ENCODE data around the gene CFAP97D2. TPM values are rescaled to one million over a fixed set of nuclear protein-coding genes. Genes with fewer than 3 reads are reported as not detected.
"Not testable (repeated sequence)": the region's sequence is repeated elsewhere in the genome, so short reads cannot be mapped to it uniquely, and the experiment has no call there.

The CFAP97D2 gene
- total RNA-seq, 1 experiment from 2014 or later = not detected

DNA sequence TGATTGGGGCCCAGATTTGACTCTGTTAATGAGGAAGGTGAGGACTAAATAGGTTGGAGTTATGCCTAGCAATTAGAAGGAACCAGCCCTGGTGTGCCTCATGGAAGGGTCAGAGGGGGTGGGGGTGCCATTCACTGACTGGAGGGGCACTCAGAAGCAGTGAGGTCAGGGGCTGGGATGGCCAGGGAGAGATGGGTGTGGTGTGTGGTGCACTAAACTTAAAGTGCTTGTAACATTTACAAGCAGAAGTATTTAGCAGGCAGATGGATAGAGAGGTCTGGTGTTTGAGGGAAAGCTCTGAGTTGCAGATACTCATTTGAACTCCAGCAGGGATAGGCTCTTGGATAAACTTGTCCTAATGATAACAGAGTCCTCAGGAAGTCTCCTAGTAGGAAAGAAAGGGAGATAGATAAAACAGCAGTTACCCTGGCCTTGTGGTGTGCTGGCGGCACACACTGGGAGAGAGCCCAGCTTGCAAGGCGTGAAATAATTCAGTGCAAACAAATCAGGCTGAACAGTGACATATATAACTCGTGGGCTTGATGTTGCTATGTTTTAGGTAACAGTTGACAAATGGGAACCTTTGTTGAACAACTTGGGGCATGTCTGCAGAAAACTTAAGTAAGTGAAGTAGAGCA, 82.4 kb downstream of the CFAP97D2 start:
- peaks cover 81% of the 10 kb centered on the region for H3K36me3 ChIP-seq

DNA sequence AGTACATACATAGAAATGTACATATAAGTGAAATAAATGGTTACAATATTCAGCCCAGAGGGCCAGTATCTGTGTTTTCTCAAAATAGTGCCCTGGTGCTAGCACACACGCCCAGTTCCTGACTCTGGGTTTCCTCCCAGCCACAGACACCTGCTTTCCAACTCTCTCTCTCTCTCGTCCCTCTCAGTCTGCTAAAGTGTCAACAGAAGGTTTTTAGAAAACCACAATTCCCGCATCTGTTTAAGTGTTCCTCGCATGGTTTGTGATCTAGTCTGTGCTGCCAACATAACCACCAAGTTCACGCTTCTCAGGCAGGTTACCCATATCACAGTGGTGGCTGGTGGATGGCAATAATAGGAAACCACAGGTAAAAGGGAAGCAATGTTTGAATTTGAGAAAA, 84.5 kb downstream of the CFAP97D2 start:
- Histone ChIP-seq H3K27me3 (no peaks in the 10 kb centered on the region), H3K4me3 (no peak overlapping the region), H3K9me3 (no peaks in the 10 kb centered on the region), H3K36me3 (peaks cover 81% of the 10 kb centered on the region)
- DNase-seq = no peak

More for the DNA sequence above, 82.4 kb downstream of the CFAP97D2 start:
- Histone ChIP-seq H3K27me3 (no peaks in the 10 kb centered on the region), H3K4me3 (no peak overlapping the region), H3K9me3 (no peaks in the 10 kb centered on the region)
- DNase-seq = no peak

DNA sequence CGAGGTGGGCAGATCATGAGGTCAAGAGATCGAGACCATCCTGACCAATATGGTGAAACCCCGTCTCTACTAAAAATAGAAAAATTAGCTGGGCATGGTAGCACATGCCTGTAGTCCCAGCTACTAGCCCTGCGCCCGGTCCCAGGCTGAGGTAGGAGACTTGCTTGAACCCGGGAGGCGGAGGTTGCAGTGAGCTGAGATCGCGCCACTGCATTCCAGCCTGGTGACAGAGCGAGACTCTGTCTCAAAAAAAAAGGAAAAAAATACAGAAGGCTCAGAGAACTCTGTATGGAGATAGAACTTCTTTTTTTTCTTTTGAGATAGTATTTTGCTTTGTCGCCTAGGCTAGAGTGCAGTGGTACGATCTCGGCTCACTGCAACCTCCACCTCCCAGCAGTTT, 85.3 kb downstream of the CFAP97D2 start:
- not testable (repeated sequence) for H3K9me3 ChIP-seq, H3K27me3 ChIP-seq, DNase-seq, H3K4me3 ChIP-seq
- H3K36me3 ChIP-seq = peaks cover 82% of the 10 kb centered on the region

DNA sequence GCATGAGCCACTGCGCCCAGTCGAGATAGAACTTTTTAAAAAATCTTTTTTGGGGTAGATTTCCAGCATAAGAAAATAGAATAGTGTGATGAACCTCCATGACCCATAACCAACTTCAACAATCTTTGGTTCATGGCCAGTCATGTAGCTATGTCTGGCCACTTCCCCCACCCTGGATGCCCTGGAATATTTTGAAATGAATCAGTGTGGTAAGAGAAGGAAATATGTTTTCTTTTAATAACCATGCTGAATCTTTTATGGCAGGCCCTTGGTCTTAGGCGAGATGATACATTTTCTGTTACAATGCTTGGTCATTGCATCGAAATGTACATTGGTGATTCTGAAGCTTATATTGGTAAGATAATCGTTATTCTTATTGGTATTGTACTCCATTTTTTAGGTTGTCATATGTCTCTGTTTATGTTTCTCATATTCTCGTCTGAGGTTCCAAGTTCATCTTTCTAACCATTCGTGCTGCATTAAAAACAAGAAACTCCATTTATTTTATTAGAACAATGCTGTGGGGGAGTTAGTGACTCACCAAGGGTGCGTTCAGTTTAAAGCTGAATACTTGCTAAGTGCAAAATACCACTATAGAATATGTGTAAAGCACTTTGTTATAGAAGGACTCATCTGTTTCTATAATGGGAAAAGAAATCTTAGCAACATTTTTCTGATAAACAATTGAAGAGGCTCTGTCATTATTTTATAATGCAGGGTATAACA, 86.0 kb downstream of the CFAP97D2 start:
- Histone ChIP-seq H3K27me3 (no peaks in the 10 kb centered on the region), H3K36me3 (peaks cover 82% of the 10 kb centered on the region), H3K4me3 (no peak overlapping the region), H3K9me3 (no peaks in the 10 kb centered on the region)
- no peak for DNase-seq

DNA sequence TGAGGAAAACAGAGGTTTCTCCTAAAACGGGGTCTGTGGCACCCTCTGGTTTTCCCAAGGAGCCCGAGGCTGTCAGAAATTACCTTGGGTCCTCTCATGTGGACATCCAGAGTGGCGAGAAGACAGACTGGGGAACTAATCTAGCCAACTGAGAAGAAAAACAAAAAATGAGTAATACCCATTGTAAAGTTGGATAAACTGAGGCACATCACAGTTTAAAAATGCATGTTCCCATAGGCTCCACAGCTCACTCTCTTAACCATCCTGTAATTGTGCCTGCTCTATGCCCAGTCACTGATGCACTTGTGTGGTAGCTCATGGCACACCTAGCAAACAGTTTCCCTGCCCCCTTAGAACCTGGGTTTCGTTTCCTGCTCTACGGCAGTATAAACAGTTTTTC, 87.2 kb downstream of the CFAP97D2 start:
- no peaks in the 10 kb centered on the region for H3K9me3 ChIP-seq
- no peak overlapping the region for H3K4me3 ChIP-seq
- no peak for DNase-seq
- peaks cover 76% of the 10 kb centered on the region for H3K36me3 ChIP-seq
- H3K27me3 ChIP-seq = no peaks in the 10 kb centered on the region

DNA sequence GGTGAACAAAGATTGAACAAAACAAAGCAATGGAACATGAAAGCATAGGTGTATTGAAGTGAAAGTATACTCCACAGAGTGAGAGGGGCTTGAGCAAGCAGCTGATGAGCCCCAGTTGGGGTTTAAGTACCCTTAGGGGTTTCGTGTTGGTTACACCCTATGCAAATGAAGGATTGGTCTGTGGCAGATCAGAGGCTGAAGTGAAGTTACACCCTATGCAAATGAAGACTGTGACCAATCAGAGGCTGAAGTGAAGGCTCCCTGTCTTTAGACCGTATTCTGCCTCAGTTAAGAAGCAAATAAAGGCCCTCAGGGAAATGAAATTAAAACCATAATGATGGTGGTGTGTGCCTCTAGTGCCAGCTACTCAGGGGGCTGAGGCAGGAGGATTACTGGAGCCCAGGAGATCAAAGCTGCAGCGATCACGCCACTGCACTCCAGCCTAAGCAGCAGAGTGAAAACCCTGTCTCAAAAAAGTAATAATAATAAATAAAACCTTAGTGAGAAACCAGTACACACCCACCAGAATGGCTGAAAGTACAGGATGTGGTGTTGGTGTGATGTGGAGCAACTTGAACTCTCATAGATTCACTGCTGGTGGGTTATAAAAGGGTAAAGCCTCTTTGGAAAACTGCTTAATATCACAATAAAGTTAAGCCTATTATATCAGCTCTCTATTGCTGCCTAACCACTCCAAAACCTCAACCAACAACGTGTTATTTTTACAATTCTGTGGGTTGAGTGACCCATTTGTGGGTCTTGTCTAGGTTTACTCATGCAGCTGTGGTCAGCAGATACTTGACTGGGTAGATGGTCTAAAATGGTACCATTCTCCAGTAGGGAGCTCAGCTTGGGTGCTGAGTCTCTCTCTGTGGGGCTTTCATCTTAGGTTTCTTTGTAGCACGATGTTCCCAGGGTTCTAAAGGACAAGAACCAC, 89.6 kb downstream of the CFAP97D2 start:
- DNase-seq = no peak
- H3K9me3 ChIP-seq = no peaks in the 10 kb centered on the region
- H3K36me3 ChIP-seq = peaks cover 78% of the 10 kb centered on the region
- H3K4me3 ChIP-seq = no peak overlapping the region
- H3K27me3 ChIP-seq = no peaks in the 10 kb centered on the region

DNA sequence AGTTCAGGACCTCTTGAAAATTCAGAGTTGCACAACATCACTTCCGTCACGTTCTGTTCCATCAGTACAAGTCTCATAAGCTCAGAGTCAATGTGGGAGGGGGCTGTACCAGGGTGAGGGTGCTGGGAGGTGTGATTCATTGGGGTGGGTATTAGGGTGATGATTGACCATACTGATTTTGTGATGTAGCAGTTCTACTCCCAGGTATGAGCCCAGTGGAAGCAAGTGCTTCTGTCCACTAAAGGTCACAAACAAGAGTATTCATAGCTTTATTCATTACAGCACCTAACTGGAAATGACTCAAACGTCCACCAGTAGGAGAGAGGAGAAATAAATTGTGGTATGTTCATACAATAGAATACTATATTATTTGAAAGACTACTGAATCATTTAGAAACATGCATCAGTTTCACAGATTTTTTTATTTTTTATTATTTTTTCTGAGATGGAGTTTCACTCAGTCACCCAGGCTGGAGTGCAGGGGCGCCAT, 90.3 kb downstream of the CFAP97D2 start:
- H3K27me3 ChIP-seq = no peaks in the 10 kb centered on the region
- peaks cover 78% of the 10 kb centered on the region for H3K36me3 ChIP-seq
- DNase-seq = no peak
- no peaks in the 10 kb centered on the region for H3K9me3 ChIP-seq
- no peak overlapping the region for H3K4me3 ChIP-seq

Other genes with a start within 250 kb of the CFAP97D2 start
- not detected in 2 replicates for gene C13orf46, start 205.2 kb upstream of the CFAP97D2 start, total RNA-seq (2014; rRNA removed; shearing (Covaris generic); ENCODE audit: low replicate concordance)
- gene RASA3, start 46.6 kb upstream of the CFAP97D2 start, total RNA-seq (2014; rRNA removed; shearing (Covaris generic); ENCODE audit: low replicate concordance) = 18.8 and 21.7 TPM in 2 replicates
- gene CDC16, start 55.6 kb downstream of the CFAP97D2 start, total RNA-seq (2014; rRNA removed; shearing (Covaris generic); ENCODE audit: low replicate concordance) = 71.6 and 76.6 TPM in 2 replicates
- 15.4 and 18.1 TPM in 2 replicates for gene UPF3A, start 102.3 kb downstream of the CFAP97D2 start, total RNA-seq (2014; rRNA removed; shearing (Covaris generic); ENCODE audit: low replicate concordance)
- 5.0 and 20.2 TPM in 2 replicates for gene CHAMP1, start 135.2 kb downstream of the CFAP97D2 start, total RNA-seq (2014; rRNA removed; shearing (Covaris generic); ENCODE audit: low replicate concordance)

All from MG63 (cell line).